Ramos (cell line): ENCODE results near the gene GPR142.

Source experiments
- in situ Hi-C: fragments of 300-500 bp; cut with MboI; formaldehyde crosslinking; loops from one replicate; pipeline ENCODE4 v1.14.3; 2022; ENCODE audit warnings: low sequenced_read_pairs; ENCODE audit not compliant: unreplicated experiment

Gene GPR142

DNA sequence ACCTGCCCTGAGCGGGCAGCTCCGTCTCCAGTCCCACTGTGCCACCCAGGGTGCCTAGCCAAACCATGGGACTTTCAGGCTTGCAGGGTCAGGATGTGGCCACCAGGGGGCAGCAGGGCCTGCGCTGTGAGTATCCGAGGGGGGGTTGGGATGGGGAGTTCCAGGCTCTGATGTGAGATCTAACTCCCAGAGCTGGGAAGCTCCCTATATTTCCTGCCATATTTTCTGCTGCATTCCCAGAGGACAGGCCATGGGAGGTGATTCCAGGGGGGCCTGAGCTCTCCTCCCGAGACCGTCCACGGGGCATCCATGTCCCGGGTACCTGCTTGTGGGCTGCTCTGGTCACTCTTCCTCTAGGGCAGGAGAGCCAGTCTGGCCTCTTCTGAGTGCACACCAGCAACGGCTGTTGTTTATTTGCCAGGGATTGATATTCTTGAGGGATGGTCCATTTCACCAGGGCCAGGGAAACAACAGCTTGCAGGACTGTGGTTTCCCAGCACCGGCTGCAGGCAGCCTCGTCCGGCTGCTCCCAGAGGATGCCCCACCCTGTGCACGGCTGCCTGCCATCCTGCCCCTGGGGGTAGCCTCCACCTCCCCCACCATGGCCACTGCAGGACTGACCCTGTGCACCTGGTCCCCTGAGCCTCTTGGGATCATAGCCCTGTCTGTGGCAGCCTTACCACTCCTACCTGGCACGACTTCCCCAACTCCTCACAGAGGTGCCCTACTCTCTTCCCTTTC is 1.2 kb downstream of the GPR142 start:
- in situ Hi-C loops, result no loop called here

DNA sequence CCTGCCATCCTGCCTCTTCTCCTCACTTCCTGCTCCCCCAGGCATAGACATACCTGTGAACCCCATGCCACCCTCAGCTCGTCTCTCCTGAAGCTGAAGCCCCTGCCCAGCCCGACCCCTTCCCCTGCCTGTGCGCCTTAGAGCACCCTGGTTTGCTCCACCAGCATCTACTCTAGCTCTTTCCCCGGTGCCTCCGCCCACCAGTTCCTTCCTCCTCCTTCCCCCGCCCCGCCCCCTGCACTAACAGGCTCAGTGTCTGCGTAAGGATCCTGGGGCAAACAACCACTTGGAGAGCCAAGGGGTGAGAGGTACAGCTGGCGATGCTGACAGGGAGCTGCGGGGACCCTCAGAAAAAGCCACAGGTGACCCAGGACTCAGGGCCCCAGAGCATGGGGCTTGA is 1.9 kb downstream of the GPR142 start:
- in situ Hi-C loops, result no loop called here

DNA sequence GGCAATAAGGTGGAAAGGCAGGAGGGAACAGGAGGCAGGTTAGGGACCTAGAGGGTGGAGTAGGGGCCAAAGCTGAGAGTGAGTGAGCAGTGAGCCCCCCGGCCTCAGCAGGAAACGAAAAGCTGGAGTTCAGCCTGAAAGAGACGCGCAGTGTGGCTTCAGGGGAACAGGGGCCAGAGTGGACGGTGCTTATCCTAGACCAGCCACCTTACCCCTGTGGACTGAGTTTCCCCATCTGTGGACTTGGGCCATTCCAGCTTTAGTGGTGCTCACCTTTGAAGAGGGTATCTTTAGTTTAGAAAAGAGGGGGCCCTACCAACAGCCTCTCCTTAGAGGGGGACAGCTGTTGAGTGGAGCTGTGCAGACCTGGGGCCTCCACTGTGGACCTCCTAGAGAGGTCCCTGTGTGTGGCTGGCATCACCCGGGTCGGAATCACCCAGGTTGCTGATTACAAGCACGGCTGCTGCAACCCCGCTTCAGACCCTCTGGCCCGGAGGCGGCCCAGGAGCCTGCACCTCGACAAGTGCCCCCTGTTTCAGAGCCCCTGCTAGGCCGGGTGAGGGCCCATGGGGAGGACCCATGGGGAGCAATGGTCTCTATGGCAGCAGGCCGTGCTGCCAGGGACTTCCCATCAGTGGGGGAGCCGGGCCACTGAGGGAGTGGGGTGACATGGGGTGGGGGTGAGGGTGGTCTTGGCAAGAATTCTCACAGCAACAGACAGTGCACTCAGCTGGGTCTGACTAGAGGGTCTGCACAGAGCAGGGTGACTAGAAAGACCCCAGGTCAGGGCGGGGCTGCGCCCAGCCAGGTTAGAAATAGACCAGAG is 2.6 kb downstream of the GPR142 start:
- in situ Hi-C loops, result no loop called here

DNA sequence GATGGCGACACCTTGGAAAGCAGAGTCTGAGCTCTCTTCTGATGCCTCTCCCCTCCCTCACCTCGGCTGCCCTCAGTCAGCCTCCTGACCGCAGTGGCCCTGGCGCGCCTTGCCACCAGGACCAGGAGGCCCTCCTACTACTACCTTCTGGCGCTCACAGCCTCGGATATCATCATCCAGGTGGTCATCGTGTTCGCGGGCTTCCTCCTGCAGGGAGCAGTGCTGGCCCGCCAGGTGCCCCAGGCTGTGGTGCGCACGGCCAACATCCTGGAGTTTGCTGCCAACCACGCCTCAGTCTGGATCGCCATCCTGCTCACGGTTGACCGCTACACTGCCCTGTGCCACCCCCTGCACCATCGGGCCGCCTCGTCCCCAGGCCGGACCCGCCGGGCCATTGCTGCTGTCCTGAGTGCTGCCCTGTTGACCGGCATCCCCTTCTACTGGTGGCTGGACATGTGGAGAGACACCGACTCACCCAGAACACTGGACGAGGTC is 4.4 kb downstream of the GPR142 start:
- in situ Hi-C loops, result no loop called here

DNA sequence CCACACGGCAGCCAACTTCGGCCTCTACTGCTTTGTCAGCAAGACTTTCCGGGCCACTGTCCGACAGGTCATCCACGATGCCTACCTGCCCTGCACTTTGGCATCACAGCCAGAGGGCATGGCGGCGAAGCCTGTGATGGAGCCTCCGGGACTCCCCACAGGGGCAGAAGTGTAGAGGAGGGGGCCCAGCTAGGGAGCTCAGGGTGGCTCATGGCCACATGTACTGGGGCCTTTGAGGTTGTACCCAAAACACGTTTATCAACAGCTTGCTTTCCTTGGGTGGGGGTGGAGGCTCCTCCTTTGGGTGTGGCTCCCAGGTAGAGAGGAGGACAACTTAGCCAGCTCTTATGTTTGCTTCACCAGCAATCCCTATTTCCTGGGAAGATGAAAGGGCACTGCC is 5.1 kb downstream of the GPR142 start:
- in situ Hi-C loops, result no loop called here

DNA sequence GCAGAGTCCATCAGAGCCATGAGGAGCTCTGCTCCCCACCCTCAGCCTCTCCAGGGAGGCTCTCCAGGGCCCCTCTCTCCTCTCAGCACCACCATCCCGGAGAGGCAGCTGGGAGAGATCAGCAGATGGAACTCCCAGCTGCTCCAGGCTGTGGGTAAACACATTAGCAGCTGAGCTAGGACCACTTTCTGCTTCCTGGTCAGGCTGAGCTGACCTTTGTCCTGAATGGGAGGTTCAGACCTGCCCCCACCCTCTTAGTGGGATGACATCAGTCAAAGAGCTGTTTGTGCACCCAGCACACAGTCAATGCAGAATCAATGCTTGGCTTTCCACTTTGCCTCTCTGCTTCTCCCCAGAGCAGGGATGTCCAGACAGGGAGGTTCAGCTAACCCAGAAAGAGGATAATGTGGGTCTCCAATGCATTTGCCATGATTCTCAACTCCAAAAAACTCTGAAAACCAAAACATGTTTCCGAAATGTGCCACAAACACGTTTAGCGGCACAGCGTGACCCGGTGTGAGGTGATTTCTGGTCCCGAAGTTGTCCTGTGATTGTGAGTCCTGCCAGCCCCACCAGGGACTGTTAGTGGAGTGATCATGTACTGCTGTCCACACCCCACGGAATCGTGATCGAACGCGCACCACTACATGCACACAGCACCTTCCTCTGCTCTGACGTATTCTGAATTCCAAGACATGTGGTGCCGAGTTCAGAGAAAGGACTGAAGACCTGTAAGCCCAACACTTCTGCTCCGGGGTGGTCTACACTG is 6.7 kb downstream of the GPR142 start:
- in situ Hi-C loops, result no loop called here

DNA sequence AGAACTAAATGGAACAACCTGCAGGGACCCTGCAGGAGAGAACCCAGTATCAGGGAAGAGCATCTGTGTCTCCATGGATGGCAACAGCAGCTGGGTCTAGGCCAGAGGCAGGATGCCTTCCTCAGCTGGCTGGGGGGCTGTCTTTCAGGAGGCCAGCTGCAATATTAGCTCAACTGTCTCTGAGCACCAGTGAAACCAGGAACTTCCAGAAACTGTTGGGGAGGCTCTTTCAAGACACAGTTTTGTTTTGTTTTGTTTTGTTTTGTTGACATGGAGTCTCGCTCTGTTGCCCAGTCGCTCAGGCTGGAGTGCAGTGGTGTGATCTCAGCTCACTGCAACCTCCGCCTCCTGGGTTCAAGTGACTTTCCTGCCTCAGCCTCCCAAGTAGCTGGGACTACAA is 7.6 kb downstream of the GPR142 start:
- in situ Hi-C loops, result no loop called here

DNA sequence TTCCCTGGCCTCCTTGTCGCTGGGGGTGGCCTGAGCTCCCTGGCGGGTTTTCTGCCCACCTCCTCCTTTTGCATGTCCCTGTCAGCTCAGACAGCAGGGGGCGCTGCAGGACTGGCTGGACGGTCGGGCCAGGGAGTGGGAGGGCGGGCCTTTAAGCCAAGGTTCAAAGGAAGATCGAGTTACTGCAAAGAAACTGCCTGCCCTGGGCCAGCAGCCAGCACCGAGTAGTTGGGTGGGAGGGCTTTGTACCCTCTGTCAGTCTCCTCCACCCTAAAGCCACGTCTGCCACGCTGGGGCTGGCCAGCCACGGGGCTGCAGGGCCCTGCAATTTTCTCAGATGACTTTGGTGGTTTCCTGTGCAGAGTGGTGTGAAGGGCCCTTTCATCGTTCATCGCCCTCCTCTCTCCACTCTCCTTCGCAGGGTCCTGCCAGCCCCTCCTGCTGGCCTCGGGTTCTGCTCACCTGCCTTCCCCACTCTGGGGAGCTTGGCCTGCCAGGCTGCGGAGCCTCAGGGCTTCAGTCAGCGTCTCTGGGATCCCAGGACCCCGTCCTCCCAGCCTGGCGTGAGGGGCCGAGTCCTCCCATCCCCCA is 12.3 kb downstream of the GPR142 start:
- in situ Hi-C loops, result no loop called here

DNA sequence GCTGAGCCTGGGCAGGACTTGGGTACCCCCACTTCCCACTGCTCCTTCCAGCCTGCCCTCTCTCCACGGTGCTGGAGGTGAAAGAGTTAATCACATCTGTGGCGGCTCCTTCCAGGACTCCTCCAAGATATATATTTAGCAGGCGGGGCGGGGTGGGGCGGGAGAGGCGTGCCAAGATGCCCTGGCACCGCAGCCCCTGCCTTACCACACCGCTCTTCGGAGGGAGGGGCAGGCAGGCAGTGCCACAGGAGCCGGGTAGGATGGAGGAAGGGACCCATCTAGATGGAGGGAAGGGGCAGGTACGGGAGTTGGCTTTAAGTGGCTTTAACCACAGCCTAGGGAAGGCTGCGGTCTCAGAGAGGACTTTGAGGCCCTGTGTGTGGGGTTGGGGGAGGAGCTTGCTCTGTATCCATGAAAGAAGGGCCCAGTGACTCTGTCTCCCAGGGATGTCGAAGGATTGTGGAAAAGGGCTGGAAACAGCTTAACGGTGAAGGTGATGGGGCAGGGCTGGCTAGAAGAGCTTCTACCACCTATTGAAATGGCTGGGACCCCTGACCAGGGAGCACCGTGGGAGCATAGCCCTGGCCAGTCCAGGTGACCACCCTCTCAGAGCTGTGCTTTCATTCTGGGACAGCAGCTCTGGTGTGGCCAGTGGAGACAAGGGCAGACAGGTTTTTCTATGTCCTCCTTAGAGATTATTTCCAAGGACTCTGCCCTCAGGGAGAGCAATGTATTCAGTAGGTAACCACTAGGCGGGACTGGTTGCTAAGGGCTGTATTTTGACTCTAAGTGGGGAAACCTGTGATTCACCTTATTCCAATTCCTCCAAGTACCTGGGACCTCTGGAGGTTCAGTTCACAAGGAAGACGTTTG is 13.0 kb downstream of the GPR142 start:
- in situ Hi-C loops, result no loop called here

DNA sequence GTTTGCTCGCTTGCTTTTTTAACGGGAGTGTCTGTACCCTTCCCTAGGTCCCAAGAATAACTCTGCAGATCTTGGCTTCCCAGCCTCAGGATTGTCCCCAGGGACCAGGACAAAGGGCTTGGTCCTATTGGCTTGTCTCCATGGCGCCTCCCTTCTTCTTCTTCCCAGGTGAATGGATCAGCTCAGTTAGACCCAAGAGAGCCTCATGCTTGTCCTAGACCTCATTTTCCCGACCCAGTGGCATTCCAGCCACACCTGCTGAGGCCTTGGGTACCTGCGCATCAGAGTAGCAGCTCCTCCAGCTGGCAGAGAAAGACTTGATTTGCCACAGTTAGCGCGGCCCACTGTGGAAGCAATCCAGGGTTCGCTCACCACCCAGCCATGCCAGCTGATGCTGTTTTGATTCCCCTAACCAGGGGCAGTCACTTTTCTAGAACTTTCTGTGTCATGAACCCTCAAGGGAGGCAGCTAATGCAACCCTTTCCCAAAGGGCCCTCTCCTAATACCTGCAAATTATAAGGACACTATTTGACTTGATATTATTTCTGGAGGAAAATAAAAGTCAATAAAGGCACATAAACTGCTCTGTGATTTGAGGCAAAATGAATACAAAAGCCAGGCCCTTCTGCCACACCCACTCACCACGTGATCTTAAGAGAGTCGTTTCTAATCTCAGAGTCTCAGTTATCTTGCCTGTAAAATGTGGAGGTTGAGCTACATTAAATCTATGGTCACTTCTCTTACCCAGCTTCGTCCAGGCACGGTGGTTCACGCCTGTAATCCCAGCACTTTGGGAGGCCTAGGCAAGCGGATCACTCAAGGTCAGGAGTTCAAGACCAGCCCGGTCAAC is 13.9 kb downstream of the GPR142 start:
- in situ Hi-C loops, result no loop called here

DNA sequence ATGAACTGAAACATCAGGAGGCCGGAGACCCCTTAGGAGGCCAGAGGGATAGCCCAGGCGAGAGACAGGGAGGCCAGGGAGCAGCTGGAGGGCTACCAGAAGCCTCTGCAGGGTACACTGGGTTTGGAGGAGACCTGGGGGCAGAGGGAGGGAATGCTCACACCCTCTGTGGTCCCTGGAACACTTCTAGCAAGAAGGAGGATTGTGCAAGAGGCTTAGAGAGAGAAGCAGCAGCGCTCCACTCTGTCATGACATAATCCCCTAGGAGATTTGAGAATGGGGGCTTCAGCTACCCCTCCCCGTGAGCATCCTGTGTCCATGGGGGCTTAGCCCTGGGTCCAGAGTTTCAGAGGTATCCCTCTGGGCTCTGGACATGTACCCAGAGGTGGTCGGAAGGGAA is 15.8 kb downstream of the GPR142 start:
- in situ Hi-C loops, result no loop called here

DNA sequence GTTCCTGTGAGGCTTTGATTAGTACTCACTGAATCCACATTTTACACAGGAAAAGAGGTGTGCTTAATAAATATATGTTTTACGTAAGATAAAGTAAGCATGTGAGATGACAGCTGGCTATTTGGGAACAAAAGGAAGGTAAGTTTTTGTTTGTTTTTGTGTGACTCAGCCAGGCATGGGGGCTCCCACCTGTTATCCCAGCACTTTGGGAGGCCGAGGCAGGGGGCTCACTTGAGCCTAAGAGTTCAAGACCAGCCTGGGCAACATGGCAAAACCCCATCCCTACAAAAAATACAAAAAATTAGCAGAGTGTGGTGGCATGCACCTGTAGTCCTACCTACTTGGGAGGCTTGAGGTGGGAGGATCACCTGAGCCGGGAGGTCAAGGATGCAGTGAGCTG is 17.9 kb downstream of the GPR142 start:
- in situ Hi-C loops, result no loop called here

DNA sequence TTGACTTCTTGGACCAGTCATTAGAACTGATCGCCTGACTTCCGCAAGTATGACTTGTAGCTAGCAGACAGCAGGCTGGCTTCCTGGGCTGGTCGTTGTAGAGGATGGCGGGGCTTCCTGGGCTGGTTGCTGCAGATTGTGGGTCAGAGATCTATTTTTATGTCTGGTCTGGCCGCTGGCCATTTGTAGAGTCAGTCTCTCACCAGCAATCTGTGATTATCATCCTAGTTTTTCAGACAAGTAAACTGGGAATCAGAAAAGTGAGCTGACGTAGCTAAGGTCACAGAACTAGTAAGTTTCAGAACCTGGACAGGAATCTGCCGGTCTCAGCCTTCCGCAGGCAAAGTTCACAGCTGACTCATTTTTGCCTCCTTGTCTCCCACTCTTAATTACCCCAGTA is 19.1 kb downstream of the GPR142 start:
- in situ Hi-C loops, result no loop called here

DNA sequence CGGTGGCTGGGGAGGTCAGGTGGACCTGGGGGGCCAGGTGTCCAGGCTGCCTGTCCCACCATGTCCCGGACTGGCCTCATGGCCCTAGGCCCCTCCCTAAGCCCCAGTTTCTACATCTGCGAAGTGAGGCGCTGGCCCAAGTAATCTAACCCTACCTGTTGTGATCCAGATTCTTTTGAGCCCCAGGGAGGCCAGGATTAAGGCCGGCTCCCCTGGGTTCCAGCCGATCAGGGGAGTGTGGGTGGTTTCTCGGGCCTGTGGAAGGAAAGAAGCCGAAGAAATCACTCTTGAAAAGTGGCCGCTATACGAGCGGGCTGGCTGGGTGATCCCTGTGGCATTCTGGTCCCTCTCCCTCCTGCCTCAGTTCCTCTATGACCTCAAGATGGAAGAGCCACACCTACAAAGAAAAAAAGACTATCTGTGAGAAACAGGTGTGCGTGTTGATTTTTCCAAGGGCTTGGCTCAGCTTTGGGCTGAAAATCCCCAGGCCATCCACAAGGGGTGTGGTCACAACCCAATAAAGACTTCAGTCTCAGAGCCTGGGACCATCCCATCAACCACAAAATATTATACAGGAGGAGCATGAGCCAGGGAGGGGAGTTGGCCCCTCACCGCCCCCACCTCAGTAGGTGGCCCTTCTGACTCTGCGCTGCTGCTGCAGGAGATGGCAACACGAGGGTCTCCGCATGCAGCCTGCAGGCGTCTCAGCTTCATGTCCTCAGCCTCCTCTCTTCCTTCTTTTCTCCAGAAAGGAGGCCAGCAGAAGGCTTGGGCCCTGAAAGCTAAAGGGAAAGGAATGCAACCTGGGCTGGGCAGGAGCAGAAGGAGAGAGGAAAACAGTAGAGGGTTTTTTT is 20.3 kb downstream of the GPR142 start:
- in situ Hi-C loops, result no loop called here

DNA sequence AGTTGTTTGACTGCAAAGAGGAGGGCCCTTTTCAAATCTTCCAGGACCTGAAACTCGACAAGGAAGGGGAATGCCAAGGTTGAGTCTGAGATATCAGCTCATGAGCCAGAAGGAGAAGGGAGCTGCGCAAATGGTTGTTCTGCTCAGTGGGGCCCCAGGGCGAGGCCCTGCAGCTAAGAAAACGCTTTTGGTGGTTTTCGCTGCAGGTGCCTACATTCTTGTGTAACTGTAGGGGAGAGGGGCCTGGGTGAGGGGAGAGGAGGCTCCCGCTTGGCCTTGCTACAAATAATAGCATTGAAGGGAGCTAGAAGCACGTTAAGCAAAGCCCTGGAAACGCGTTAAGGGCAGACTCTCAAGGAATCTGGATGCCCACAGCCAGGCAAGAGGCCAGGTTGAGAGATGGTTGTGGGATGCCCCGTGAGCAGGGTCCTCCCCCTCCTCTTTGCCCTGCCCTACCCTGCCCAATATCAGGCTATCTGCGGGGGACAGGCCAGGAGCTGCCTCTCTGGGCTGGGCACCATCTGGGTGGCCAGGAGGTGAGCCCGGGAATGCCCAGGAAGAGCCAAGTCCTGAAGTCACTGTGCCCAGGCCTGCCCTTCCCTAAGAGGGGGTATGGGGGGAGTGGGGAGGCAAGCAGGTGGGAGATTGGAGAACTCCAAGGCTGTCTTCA is 21.9 kb downstream of the GPR142 start:
- in situ Hi-C loops, result no loop called here

DNA sequence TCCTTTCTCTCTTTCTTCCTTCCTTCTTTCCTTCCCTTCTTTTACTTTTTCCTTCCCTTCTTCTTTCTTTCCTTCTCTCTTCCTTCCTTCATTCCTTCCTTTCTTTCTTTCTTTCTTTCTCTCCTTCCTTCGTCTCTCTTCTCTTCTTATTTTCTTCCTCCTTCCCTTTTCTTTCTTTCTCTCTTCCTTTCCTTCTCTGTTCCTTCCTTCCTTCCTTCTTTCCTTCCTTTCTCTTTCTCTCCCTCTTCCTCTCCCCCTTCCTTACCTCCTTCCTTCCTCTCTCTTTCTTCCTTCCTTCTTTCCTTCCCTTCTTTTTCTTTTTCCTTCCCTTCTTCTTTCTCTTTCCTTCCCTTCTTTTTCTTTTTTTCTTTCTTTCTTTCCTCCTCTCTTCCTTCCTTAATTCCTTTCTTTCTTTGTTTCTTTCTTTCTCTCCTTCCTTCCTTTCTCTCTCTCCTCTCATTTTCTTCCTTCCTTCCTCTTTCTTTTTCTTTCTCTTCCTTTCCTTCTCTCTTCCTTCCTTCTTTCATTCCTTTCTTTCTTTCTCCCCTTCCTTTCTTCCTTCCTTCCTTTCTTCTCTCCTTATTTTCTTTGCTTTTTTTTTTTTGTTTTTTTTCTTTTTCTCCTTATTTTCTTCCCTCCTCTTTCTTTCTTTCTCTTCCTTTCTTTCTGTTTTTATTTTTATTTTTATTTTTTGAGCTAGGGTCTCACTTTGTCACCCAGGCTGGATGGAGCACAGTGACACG is 22.8 kb downstream of the GPR142 start:
- in situ Hi-C loops, result no loop called here
